Loucy (cell line): Measurements from ENCODE around the gene KCNJ1.

ENCODE experiments used
- H2AFZ ChIP-seq: fragments of 200-600 bp; sonication (generic); 2 replicates; pipeline ENCODE4 v1.6.0; 2016; ENCODE audit warnings: antibody characterized with exemption, mild to moderate bottlenecking, low read length, moderate library complexity
- H3F3A ChIP-seq: fragments of 200-600 bp; 2 replicates; pipeline ENCODE4 v1.6.0; 2016; ENCODE audit warnings: antibody characterized with exemption, low read depth, mild to moderate bottlenecking
- H3K27me3 ChIP-seq: fragments of 200-600 bp; sonication (generic); 2 replicates; pipeline ENCODE4 v1.6.1; 2014; ENCODE audit warnings: low read length, mild to moderate bottlenecking; ENCODE audit not compliant: insufficient read depth, poor library complexity, severe bottlenecking
- H3K36me3 ChIP-seq: fragments of 200-600 bp; sonication (generic); 2 replicates; pipeline ENCODE4 v1.6.1; 2016; ENCODE audit warnings: low read length; ENCODE audit not compliant: insufficient read depth
- H3K4me1 ChIP-seq: fragments of 200-600 bp; sonication (generic); 2 replicates; pipeline ENCODE4 v1.5.1; 2014; ENCODE audit warnings: low read length, mild to moderate bottlenecking; ENCODE audit not compliant: insufficient read depth, poor library complexity, severe bottlenecking
- H3K4me2 ChIP-seq: fragments of 200-600 bp; sonication (generic); 2 replicates; pipeline ENCODE4 v1.6.0; 2014; ENCODE audit warnings: antibody characterized with exemption, low read length, low read depth, mild to moderate bottlenecking; ENCODE audit not compliant: poor library complexity, severe bottlenecking
- H3K4me3 ChIP-seq: fragments of 200-600 bp; sonication (generic); 2 replicates; pipeline ENCODE4 v1.5.1; 2014; ENCODE audit warnings: low read length, mild to moderate bottlenecking, mixed read lengths; ENCODE audit not compliant: poor library complexity, severe bottlenecking
- H3K79me2 ChIP-seq: fragments of 200-600 bp; sonication (generic); 2 replicates; pipeline ENCODE4 v1.6.1; 2014; ENCODE audit warnings: low read length; ENCODE audit not compliant: insufficient read depth
- H3K9ac ChIP-seq: fragments of 200-600 bp; sonication (generic); 2 replicates; pipeline ENCODE4 v1.6.0; 2014; ENCODE audit warnings: mild to moderate bottlenecking, low read depth, low read length, moderate library complexity; ENCODE audit not compliant: poor library complexity, severe bottlenecking
- H3K9me2 ChIP-seq: fragments of 200-600 bp; sonication (generic); replicated peaks from 2 replicates; pipeline ENCODE4 v1.6.1; 2016; ENCODE audit warnings: low read depth, low read length, mixed read lengths
- H3K9me3 ChIP-seq: fragments of 200-600 bp; sonication (generic); 2 replicates; pipeline ENCODE4 v1.6.1; 2014; ENCODE audit warnings: mild to moderate bottlenecking, antibody characterized with exemption, low read length, low read depth; ENCODE audit not compliant: insufficient read depth
- H4K20me1 ChIP-seq: fragments of 200-600 bp; sonication (generic); 2 replicates; pipeline ENCODE4 v1.6.0; 2014; ENCODE audit warnings: antibody characterized with exemption, low read length, mild to moderate bottlenecking; ENCODE audit not compliant: insufficient read depth, poor library complexity, severe bottlenecking
- CTCF ChIP-seq: fragments of 200-600 bp; sonication (generic); conservative IDR thresholded peaks from 2 replicates; pipeline ENCODE4 v1.5.1; 2014; ENCODE audit warnings: mild to moderate bottlenecking, antibody characterized with exemption, low read length
- EZH2phosphoT487 ChIP-seq: fragments of 200-600 bp; IDR thresholded peaks from 2 replicates; pipeline ENCODE4 v1.6.1; 2018; ENCODE audit warnings: antibody characterized with exemption, mild to moderate bottlenecking, moderate library complexity, borderline replicate concordance

KCNJ1 gene

DNA sequence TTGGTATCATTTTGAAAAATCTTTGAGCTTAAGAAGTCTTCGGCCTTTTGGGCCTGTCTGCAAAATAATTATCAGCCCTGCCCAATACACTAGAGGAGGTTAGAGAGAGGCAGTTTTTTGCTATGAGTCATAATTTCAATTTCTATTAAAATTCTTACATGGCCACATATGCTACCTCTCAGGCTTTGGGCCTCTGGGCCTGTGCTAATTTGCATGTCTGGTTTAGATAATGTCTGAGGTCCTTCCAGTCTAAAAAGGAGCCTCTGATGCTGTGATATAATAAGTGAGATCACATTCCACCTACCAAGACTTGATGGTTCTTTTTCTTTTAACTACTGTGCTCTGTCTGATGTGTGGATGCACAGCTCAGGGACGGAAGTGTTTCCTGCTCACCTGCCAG lies 70.8 kb downstream of the KCNJ1 start:
- Histone ChIP-seq H3K27me3 (no peaks in the 10 kb centered on the region), H3F3A (no peaks in the 10 kb centered on the region), H3K4me1 (no peaks in the 10 kb centered on the region), H3K36me3 (peaks cover 87% of the 10 kb centered on the region), H3K79me2 (no peaks in the 10 kb centered on the region), H3K4me3 (no peak overlapping the region), H3K9me2 (no peaks in the 10 kb centered on the region), H4K20me1 (no peaks in the 10 kb centered on the region), H3K4me2 (no peak overlapping the region), H2AFZ (no peak overlapping the region), H3K9me3 (no peaks in the 10 kb centered on the region), H3K9ac (no peak overlapping the region)
- TF ChIP-seq EZH2phosphoT487 (no peak), CTCF (no peak)

- Histone ChIP-seq H3K9ac (no peak overlapping the region), H3K27me3 (no peaks in the 10 kb centered on the region), H3K4me2 (no peak overlapping the region), H4K20me1 (no peaks in the 10 kb centered on the region), H3K4me3 (no peak overlapping the region), H3K9me2 (no peaks in the 10 kb centered on the region), H3K9me3 (no peaks in the 10 kb centered on the region), H3K36me3 (peaks cover 85% of the 10 kb centered on the region), H3K4me1 (no peaks in the 10 kb centered on the region), H3K79me2 (no peaks in the 10 kb centered on the region; the same call in 1 of the 2 replicates), H2AFZ (no peak overlapping the region), H3F3A (no peaks in the 10 kb centered on the region)
- TF ChIP-seq EZH2phosphoT487: no peak
- TF ChIP-seq CTCF: no peak
Observed at GRCh38 chr11:128790196-128790595, 76.9 kb downstream of the KCNJ1 start.

DNA sequence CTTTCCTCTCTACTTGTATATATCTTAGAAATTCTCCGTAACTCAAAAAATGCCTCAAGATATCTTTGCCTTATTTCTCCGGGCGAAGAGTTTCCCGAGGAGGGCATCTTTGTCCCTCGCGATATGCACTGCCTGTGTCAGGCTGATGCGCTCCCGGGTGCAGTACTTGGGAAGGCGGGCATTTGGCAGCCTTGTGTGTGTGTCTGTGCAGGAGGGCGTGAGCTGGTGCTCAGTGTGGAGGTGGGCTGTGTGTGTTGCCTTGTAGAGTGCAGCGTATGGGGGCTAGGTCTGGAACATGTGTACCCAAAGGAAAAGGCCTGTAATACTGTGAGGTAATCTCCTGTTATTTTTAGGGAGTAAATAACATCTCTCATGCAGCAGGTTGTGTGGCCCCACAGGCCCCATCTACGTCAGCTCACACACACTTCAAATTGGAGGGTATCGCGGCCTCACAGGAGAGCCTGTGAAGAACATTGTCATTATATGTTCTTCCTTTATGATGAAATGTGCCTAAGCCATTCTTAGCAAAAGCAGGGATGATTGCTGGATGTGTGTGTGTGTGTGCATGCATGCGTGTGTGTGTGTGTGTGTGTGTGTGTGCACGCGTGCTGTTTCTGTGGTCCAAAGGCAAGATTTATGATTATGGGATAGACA lies 77.5 kb downstream of the KCNJ1 start:
- Histone ChIP-seq H4K20me1 (no peaks in the 10 kb centered on the region), H3K9me2 (no peaks in the 10 kb centered on the region), H3K79me2 (no peaks in the 10 kb centered on the region; the same call in 1 of the 2 replicates), H3K4me2 (no peak overlapping the region), H2AFZ (no peak overlapping the region), H3K27me3 (no peaks in the 10 kb centered on the region), H3F3A (no peaks in the 10 kb centered on the region), H3K9ac (no peak overlapping the region), H3K36me3 (peaks cover 87% of the 10 kb centered on the region), H3K4me3 (no peak overlapping the region), H3K4me1 (no peaks in the 10 kb centered on the region), H3K9me3 (no peaks in the 10 kb centered on the region)
- TF ChIP-seq CTCF (no peak), EZH2phosphoT487 (no peak)
